Activated CD4-positive, CD25-positive, alpha-beta regulatory T cell treated with anti-CD3 and anti-CD28 coated beads, Interleukin-2, amount 50 U/mL, for 16 hours (primary cell): Measurements from ENCODE around the gene HERC6.
"Not testable (repeated sequence)": the region's sequence is repeated elsewhere in the genome, so short reads cannot be mapped to it uniquely, and the experiment has no call there.

ENCODE experiments used
- DNase-seq: peaks from one replicate; pipeline ENCODE4 v3.0.0-alpha.2; 2020; ENCODE audit warnings: low read depth, low spot score

Gene HERC6

DNA sequence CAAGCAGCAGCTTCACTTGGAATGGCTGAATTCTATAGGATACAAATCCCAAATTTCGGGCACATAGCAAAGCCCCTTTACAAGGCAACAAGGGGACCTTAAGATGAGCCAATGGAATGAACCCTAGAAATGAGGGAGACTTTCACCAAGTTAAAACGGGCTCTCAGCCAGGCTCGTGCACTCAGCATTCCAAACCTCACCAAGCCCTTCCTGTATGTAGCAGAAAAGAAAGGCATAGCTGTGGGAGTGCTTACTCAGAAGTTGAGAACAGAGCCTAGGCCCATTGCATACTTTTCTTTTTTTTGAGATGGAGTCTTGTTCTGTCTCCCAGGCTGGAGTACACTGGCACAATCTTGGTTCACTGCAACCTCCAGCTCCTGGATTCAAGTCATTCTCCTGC lies 67.5 kb downstream of the HERC6 start:
- DNase-seq, result no peak

- DNase-seq, result no peak
These were observed 68.9 kb downstream of the HERC6 start for GRCh38 chr4:88447371-88448095.

DNA sequence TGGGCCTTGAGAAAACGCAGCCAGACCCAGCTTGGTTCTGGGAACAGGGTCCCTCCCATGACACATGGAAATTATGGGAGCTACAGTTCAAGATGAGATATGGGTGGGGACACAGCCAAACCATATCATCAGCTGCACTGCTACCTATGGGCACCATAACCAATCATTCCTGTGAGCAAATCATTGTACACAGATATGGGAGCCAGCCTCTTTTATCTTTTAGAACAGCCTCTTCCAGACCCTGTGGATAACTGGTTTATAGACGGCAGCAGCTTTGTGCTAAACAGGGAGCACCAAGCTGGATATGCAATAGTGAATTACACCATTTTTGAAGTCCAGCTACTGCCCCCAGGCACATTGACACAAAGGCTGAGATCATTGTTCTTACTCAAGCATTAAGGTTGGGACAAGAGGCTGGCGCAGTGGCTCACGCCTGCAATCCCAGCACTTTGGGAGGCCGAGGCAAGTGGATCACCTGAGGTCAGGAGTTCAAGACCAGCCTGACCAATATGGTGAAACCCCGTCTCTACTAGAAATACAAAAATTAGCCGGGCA lies 69.6 kb downstream of the HERC6 start:
- not testable (repeated sequence) for DNase-seq

GRCh38 chr4:88448889-88449288 lies 70.2 kb downstream of the HERC6 start:
- no peak for DNase-seq

DNA sequence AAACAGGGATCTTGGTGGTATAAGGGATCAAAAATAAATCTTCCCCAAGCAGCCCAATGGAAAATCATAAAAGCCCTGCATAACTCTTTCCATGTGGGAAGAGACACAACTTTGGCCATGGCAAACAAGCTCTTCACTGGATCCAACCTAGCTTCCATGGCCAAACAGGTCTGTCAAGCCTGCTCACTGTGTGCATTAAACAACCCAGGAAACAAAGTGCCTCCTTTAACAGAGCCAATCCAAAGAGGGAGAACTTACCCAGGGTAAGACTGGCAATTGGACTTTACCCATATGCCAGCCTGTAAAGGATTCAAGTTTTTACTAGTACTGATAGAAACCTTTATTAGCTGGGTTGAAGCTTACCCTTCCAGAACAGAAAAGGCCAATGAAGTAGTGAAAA lies 70.6 kb downstream of the HERC6 start:
- DNase-seq, result no peak

DNA sequence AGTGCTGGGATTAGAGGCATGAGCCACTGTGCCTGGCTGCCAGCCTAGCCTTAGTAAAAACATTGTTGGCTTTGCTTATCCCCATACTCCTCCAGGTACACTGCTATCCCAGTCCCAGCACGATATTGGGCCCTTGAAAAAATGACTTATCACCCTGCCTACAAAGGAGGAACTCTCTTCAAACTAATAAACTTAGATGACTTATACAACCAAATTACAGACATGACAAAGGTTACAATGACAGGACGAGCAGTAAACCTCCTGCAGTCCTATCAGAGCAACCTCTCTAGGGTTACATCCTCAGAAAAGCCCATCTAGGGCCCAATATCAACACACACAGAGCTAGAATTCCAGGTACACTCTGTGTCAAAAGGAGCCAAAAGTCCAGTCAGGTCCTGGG lies 72.6 kb downstream of the HERC6 start:
- no peak for DNase-seq

DNA sequence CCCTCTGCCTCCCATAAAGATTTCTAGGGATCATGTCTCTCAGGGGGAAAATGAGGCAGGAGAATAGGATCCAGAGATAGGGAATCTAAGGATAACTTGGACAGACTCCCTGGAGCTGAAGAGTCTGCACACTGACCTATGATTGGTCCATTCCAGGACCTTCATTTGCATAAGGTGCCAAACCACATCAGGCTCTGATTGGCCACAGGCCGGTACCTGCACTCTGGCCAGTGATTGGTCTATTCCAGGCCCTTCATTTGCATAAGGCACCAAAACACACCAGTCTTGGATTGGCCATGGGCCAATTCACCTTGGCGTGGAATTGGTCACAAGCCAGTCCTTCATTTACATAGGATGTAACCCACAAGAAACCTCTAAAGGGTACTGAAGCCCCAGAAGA lies 74.3 kb downstream of the HERC6 start:
- no peak for DNase-seq

- DNase-seq, result peak; percentile 78
These were observed 78.1 kb downstream of the HERC6 start, which contains the start of gene HERC5 for GRCh38 chr4:88456670-88457306. Gene HERC5 (plus strand): TSS chr4:88457119. CDS start chr4:88457270, 151 bp downstream.

DNA sequence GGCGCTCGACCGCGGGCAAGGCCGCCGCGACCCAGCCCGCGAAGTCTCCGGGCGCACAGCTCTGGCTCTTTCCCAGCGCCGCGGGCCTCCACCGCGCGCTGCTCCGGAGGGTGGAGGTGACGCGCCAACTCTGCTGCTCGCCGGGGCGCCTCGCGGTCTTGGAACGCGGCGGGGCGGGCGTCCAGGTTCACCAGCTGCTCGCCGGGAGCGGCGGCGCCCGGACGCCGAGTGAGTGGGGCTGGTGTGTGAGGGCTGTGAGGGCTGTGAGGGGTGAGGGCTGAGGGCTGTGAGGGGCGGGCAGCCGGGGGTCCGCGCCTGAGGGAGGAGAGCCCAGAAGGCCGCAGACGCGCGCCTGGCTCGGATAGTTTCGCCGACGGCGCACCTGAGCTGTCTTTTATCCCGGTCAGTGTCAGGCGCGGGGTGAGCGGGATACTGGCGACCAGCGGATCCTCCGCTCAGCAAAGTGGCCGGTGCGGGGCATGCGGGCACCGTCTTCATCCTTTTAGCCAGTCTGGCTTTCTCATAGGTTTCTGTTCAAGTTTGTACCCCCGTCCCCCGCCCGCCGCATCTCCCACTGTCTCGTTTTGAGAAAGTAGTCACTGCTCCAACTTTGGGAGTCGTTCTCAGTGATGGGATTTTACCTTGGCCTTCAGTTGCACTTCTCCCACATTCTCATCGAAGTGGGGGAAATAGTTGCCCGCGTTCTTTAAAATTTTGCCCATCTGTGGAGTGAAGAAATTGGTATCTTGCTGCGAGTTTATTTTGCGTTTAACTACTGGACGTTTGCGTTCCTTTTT lies 78.9 kb downstream of the HERC6 start:
- peak; percentile 6 for DNase-seq

DNA sequence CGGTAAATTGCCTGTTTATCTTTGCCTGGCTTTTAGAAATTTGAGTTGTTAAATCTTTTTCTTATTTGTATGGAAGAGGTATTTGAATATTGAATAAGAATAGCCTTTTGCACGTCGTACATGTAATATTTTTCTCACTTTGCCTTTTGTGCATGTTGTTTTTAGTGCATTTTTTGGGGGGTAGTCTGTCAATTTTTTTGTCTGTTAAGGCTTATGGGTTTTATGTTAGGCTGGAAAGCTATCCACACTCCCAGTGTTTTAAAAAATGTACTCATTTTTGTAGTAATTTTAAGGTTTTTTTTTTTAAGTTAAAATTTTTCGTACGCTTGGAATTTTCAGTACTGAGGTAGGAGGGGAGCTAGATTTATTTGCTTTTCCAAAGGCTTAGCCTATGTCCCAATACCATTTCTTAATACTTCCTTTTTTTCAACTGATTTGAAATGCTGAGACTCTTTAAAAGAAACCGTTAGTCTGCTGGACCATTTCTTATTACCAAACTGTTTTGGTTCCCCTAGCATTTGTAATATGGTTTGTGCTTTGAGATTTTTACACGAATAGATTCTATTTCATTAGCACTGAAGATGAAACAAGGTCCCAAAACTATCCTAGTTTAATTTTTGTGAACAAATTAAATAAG lies 79.6 kb downstream of the HERC6 start:
- DNase-seq, result no peak

GRCh38 chr4:88465653-88466192 lies 87.1 kb downstream of the HERC6 start:
- DNase-seq, result no peak

- no peak for DNase-seq
These were observed 88.7 kb downstream of the HERC6 start for GRCh38 chr4:88467392-88467791.

DNA sequence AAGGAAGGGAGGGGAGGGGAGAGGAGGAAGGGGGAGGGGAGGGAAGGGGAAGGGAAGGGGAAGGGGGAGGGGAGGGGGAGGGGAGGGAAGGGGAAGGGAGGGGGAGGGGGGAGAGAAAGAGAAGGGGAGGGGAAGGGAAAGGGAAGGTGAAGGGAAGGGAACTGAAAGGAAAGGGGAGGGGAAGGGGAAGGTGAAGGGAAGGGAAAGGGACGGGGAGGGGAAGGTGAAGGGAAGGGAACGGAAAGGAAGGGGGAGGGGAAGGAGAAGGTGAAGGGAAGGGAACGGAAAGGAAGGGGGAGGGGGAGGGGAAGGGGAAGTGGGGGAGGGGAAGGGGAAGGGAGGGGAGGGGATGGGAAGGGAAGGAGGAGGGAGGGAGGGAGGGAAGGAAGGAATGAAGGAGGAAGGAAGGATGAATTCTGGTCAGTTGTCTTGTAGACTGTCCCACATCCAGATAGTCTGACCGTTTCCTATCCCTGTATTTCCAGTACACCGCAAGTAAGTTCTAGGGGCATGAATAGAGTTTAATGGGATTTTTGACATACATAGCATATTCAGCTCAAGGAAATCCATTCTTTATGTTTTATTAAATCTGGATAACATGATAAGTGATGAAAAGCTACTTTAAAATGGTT lies 98.7 kb downstream of the HERC6 start:
- DNase-seq, result no peak

- no peak for DNase-seq
These were observed 99.6 kb downstream of the HERC6 start for GRCh38 chr4:88478247-88478646.

DNA sequence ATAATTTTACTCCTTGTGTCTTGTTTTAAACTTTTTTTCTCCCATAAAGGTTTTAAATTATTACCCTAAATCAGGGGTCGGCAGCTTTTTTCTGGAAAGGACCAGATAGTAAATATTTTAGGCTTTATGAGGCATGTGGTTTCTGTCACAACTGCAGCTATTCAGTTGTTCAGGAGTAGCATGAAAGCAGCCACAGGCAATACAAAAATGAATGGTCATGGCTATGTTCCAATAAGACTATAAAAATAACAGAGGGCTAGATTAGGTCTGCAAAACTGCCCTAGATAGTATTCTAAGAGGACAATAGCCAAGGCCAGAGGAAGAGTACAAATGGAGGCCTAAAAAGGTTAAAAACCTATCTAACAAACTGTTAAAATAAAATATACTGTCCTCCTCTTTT lies 102.9 kb downstream of the HERC6 start:
- no peak for DNase-seq

- no peak for DNase-seq
These were observed 110.6 kb downstream of the HERC6 start for GRCh38 chr4:88489100-88489761.
